Suprapubic skin (tissue), 4 donors: Measurements from ENCODE around the gene OR6K2.

ENCODE experiments used
- CTCF ChIP-seq, 2 donors: fragments of 200-600 bp in 1 of 2; fragments of 450-650 bp in 1 of 2; sonication (generic) in 1 of 2; IDR thresholded peaks; one replicate each; pipeline ENCODE4 v1.5.1; 2016 to 2019; ENCODE audit warnings: antibody characterized with exemption in 2 of 2, mild to moderate bottlenecking in 1 of 2, moderate library complexity in 1 of 2
- EP300 ChIP-seq: sonication (generic); formaldehyde crosslinking; IDR thresholded peaks from one replicate; pipeline ENCODE4 v1.6.1; 2017; ENCODE audit warnings: antibody characterized with exemption
- POLR2A ChIP-seq, 2 donors: fragments of 450-650 bp; IDR thresholded peaks; one replicate each; pipeline ENCODE4 v1.6.1; 2017; ENCODE audit warnings: antibody characterized with exemption in 2 of 2, mild to moderate bottlenecking in 2 of 2, moderate library complexity in 2 of 2
- POLR2AphosphoS5 ChIP-seq, 3 donors: sonication (generic); formaldehyde crosslinking; IDR thresholded peaks; one replicate each; pipeline ENCODE4 v1.6.1; 2017; ENCODE audit warnings: antibody characterized with exemption in 3 of 3

- no peak for TF ChIP-seq POLR2A (IDR thresholded peaks at IDR 0.05)
- TF ChIP-seq EP300: no peak
- no peak for TF ChIP-seq CTCF (IDR thresholded peaks at IDR 0.05)
- no peak for TF ChIP-seq POLR2AphosphoS5 (IDR thresholded peaks at IDR 0.05)
These were observed 34.4 kb downstream of the OR6K2 start for GRCh38 chr1:158666037-158666436.
